G401 (cell line): Measurements from ENCODE around the gene FAM114A1. TPM values are rescaled to one million over a fixed set of nuclear protein-coding genes. Genes with fewer than 3 reads are reported as not detected.
A peak's percentile ranks its signal among the peaks of the same experiment; 100 is the strongest.

ENCODE experiments used
- DNase-seq: peaks from one replicate; pipeline ENCODE4 v3.0.0-alpha.2; 2015; ENCODE audit warnings: low spot score
- in situ Hi-C: cut with HindIII; loops from 2 replicates; pipeline ENCODE4 v1.10.0; 2016; ENCODE audit warnings: low sequenced_read_pairs, mixed read lengths
- total RNA-seq: library from RNA; depleted of rRNA; stranded (reverse); fragments of >200 nt; shearing (Covaris generic); gene quantifications from 2 replicates; pipeline ENCODE4 v1.2.3, GENCODE V29; 2014; rRNA removed

Gene FAM114A1
- 8.7 and 9.2 TPM in 2 replicates for total RNA-seq

DNA sequence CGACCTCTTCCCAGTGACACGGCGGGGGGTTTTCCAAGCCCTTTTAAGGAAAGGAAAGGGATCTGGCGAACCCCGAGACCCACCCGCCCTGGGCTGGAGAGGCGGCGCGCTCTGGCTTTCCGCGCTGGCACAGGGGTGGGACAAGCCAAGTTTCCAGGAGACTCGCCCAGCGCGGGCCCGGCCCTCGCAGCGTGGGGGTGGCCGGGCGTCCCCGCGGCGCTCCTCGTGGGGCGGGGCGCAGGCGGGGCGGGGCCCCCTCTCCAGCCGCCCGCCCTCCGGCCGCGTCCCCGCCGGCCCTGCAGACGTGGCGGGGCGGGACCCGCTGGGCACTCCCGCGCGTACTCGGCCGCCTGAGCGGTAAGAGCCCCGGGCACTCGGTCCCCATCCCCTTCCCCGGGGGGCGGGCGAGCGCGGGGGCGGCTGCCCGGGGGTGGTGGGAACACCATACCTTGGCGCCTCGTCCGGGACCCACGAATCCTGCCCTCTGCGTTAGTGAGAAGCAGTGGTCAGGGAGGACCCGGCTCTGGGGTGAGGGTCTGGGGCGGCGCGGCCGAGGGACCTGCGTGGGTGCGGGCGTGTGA, at the start of gene FAM114A1:
TSS of gene FAM114A1 (plus strand) at position 329 of the 581 bp plus-strand sequence. CDS start 10,273 bp downstream, outside the sequence.
- no peak for DNase-seq
- in situ Hi-C loops, result no loop called here

DNA sequence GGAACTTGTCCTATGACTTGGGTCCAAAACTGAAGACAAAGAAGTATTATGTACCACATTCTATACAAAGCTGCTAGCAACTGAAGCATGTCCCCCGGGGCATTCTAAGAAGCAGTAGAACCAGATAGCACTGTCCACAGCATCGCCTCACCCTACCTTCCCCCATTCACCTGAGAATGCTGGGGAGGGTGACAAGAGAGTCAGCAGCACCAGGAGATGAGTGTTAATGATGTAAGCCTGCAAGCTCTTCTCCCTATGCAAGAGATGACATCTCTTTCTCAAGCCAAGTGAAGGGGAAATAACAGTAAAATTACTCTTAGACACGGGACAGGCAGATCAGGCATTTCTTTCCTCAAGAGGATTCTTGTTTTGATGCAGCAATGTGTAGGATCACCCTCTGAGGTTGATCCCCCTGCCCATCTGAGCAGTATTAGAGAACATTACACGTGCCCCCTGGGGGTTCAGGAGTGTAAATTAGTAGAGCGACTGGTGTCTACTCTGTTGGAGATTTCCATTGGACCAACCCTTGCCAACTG, 49.1 kb upstream of the FAM114A1 start:
- no peak for DNase-seq
- in situ Hi-C loops, result no loop called here

DNA sequence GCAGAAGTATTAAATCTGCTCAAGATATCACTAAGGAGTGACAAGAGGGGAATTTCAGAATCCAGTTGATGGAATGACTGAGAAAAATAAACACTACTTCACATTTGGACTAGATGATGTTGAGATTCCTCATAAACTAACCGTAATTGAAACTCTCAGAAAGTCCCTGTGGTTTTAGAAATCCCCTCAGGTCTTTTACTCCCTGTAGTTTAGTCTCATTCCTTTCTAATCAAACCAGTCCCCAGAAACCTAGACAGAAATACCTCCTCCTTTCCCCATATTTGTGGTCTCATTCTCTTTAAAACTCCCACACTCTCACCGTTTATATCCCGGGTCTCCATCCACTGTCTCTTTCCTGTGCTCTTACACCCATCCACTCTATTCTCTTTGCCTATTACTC, 48.0 kb upstream of the FAM114A1 start:
- in situ Hi-C loops, result no loop called here
- no peak for DNase-seq

DNA sequence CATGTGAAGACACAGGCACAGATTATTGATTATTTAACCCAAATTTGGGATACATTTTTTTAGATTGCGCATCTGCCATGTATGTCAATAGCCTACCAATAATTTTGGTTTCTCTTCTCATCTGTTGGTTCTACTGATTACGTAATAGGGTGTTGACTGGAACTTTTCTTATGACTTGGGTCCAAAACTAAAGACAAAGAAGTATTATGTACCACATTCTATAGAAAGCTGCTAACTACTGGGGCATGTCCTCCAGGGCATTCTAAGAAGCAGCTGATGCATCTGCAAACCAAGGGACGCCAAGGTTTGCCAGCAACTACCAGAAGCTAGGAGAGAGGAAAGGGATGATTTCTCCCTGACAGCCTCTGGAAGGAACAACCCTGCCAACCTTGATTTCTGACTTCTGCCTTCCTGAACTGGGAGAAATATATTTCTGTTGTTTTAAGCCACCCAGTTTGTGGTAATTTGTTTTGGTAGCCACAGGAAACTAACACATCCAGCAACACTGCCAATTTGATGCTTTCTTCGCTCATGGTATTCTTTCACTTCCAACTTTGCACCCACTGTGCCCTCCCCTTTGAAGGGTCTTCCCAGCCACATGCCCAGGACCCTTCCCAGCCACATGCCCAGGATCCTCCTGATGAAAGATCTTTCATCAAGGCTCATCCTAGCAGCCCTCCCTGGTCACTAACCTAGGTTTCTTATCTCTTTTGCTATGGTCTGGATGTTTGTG, 47.1 kb upstream of the FAM114A1 start:
- DNase-seq, result no peak
- in situ Hi-C loops, result no loop called here

DNA sequence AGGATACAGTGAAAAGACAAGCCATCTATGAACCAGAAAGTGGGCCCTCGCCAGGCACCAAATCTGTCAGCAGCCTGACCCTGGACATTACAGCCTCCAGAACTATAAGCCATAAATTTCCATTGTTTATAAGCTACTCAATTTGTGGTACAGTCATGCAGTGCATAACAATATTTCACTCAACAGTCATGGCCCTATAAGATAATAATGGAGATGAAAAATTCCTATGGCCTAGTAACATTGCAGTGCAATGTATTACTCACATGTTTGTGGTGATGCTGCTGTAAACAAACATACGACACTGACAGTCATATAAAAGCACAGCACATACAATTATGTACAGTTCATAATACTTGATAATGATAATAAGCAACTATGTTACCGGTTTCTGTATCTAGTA, 45.9 kb upstream of the FAM114A1 start:
- DNase-seq, result no peak
- in situ Hi-C loops, result no loop called here

DNA sequence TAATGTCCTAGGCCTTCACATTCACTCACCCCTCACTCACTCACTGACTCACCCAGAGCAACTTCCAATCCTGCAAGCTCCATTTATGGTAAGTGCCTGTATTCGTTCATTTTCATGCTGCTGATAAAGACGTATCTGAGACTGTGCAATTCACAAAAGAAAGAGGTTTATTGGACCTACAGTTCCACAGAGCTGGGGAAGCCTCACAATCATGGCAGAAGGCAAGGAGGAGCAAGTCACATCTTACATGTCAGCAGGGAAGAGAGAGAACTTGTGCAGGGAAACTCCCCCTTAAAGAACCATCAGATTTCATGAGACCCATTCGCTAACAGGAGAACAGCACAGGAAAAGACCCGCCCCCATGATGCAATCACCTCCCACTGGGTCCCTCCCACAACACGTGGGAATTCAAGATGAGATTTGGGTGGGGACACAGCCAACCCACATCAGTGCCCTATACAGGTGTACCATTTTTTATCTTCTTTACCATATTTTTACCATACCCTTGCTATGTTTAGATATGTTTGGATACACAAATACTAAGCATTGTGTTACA, 44.8 kb upstream of the FAM114A1 start:
- in situ Hi-C loops, result no loop called here
- DNase-seq, result no peak

DNA sequence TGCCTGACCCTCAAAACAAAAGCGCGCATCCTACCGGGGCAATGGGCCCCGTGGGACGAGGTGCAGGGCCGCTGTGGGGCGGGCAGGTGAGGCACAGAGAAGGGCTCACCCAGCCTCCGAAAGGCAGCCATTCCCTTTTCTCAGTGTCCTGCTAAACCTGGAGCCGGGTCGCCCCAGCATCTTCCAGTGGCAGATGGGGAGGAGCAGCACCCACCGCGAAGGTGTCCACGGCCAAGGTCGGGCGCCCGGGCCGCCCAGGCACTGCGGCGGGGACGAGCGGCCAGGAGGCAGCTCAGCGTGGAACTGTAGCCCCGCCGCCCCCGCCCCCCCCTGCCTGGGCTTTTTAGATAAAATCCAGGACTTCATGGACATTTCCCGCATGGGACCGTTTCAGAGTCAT, 43.8 kb upstream of the FAM114A1 start:
- no peak for DNase-seq
- in situ Hi-C loops, result no loop called here

DNA sequence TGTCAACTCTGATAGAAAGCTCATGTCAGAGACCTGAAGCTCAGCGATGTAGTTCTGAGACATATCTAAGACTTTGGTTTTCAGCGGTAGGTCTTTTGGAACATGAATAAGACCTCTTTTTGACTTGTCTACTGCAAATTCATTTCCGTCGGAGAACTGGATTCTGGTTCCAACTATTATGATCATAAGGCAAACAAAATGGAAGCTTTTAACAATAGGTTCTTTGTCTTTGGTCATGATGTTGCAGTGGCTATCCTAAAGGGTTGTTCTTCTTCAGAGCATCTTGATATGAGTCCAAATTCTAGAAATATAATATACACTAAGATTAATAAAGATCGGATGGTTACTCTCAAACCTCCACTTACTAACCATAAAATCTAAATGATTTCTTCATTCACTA, 38.4 kb upstream of the FAM114A1 start:
- in situ Hi-C loops, result no loop called here
- DNase-seq, result no peak

DNA sequence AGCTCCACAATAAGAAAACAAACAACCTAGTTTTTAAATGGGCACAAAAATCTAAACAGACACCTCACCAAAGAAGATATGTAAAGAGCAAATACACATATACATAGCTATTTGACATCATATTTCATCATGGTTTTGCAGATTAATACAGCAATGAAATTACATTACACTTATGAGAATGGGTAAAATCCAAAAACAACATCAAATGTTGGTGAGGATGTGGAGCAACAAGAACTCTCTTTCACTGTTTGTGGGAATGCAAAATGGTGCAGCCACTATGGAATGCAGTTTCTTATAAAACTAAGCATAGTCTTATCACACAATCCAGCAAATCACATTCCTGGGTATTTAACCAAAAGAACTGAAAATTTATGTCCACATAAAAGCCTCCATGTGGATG, 36.0 kb upstream of the FAM114A1 start:
- in situ Hi-C loops, result no loop called here
- DNase-seq, result no peak

DNA sequence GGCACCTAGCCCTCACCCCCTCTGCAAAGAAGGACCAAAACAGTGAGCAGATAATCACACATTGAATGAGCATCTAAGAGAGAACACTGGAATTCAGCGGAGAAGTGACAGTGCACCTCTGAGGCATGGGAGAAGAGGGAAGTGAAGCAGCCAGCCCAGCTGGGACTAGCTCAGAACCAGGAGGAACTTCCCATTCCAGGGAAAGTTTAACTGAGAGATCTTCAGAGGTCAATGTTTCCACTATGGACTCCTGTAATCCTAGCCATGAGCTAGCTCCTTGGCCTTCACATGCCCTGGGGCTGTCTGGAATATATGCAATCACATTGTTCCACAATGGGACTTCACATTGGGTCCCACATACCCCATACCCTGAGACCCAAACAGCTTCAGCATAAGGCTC, 35.4 kb upstream of the FAM114A1 start:
- no peak for DNase-seq
- in situ Hi-C loops, result no loop called here

DNA sequence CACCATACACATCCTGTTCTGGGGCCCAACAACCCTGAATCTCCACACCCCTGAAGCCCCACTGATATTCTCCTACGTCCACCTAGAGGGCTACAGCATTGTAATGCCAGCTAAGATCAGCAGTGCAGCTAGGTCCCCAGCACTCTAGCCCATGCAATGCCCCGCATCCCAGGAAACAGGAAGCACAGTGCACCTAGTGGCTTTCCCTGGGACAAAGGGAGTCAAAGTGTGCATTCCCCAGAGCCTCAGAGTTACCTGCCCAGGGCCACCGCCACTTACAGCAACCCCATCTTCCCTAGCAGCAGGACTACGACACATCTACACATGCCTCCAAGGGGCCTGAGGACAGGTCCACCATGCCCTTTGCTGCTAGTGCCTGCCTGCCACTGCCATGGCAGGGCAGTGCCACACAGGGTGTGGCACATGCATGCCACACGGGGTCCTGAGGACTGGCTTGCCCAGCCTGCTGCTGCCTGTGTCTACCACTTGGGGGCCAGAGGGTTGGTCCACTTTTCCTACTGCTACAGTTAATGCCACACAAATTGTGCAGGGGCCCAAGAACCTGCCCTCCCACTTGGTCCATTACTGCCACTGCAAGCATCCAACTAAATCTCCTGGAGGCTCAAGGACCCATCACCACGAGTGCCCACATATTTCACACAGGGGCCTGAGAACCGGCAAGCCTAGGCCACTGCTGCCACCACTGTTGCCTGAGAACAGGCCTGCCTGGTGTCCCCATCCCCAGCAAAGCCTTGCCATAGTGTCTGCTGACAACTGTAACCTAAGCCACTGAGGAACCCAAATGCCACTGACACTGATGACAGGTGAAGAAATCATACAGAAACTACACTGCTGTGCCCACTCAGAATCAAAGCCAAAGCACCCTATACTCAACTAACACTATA, 34.7 kb upstream of the FAM114A1 start:
- in situ Hi-C loops, result no loop called here
- no peak for DNase-seq

DNA sequence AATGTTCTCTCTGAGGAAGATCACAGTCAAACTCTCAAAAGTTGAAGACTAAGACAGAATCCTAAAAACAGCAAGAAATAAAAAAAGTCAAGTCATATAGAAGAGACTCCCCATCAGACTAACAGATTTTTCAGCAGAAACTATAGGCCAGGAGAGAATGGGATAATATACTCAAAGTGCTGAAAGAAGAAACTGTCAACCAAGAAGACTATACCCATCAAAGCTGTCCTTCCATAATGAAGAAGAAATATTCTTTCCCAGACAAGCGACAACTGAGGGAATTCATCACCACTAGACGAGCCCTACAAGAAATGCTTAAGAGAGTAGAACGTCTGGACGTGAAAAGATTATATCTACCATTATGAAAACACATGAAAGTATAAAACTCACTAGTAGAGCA, 33.0 kb upstream of the FAM114A1 start:
- DNase-seq, result no peak
- in situ Hi-C loops, result no loop called here

DNA sequence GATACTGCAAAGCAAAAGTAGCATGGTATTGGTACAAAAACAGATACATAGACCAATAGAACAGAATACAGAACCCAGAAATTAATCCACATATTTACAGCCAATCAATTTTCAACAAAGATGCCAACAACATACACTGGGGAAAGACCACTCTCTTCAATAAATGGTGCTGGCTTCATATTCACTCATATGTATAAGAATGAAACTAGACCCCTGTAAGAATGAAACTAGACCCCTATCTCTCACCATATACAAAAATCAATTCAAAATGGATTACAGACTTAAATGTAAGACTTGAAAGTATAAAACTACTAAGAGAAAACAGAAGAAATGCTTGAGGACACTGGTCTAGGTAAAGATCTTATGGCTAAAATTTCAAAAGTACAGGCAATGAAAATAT, 30.3 kb upstream of the FAM114A1 start:
- no peak for DNase-seq
- in situ Hi-C loops, result no loop called here

DNA sequence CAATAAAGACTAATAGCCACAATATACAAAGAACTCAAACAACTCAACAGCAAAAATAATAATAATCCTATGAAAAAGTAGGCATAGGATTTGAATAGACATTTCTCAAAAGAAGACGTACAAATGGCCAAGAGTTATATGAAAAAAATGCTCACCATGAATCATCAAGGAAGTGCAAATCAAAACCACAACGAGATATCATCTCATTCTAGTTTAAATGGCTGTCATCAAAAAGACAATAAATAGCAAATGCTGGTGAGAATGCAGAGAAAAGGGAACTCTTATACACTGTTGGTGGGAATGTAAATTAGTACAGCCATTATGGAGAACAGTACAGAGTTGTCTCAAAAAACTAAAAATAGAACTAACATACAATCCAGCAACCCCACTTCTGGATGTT, 29.8 kb upstream of the FAM114A1 start:
- no peak for DNase-seq
- in situ Hi-C loops, result no loop called here

DNA sequence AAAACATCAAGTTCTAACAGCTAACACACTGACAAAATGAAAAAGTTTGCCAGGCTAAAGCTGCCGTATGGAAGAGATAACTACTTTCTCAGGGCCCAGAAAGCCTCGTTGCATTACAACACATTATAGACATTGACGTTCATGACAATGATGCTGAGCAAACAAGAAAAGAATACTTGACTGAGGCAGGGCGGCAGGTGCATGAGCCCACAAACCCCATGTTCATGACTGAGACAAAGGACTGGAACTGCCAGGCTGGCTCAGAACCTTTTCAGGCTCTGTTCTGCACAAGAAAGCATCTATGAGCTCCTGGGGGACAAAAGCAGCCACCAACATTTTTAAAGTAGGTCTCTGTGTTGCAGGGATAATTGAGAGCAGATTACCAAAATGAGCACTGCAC, 24.6 kb upstream of the FAM114A1 start:
- in situ Hi-C loops, result no loop called here
- no peak for DNase-seq

DNA sequence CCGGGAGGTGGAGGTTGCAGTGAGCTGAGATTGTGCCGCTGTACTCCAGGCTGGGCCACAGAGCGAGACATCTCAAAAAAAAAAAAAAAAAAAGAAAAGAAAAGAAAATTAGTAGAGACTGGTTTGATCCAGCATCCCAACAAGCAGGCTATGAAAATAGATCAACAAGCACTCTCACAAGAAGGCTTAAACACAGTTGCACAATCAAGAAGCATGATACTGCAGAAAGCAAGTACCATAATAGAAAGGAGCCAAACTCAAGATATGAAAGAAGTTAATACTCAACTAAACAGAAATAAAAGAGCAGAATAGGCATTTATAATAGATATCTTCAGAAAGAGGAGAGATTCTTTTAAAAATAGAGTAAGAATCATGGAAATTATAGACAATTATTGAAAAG, 21.6 kb upstream of the FAM114A1 start:
- in situ Hi-C loops, result no loop called here
- no peak for DNase-seq

DNA sequence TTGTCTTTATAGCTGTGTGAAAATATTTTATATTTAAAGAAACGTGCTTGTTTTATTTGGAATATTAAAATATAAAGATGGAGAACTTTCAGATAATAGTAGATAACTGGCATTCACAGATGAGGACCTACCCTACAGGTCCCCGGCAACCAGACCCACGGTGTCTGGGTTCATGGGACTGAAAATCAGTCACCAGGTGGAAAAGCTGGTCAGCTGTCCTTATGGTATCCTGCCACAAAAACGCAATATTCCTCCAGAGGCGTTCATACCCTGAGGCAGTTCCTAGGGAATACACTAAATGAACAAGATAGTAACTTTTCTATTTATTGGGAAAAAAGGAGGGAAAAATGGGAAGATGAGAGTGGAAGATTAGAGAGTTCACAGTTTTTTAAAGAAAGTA, 12.1 kb upstream of the FAM114A1 start:
- no peak for DNase-seq
- in situ Hi-C loops, result no loop called here

DNA sequence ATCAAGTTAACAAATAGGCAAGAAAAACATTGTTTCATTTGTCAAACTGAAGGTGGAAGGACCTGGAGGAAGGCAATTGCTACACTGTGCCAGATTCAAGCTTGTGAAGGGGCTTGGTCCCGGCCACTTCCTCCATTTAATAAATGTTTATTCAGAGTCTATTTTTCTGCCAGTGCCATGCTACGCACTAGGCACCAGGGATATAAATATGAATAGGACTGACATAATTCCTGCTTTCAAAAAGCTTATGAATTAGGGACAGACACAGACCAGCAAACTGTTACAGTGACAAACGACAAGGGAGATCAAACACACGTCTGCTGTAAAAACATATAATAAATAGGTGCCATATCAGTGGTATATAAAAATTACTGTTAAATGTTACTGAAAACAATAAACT, 11.6 kb upstream of the FAM114A1 start:
- in situ Hi-C loops, result no loop called here

DNA sequence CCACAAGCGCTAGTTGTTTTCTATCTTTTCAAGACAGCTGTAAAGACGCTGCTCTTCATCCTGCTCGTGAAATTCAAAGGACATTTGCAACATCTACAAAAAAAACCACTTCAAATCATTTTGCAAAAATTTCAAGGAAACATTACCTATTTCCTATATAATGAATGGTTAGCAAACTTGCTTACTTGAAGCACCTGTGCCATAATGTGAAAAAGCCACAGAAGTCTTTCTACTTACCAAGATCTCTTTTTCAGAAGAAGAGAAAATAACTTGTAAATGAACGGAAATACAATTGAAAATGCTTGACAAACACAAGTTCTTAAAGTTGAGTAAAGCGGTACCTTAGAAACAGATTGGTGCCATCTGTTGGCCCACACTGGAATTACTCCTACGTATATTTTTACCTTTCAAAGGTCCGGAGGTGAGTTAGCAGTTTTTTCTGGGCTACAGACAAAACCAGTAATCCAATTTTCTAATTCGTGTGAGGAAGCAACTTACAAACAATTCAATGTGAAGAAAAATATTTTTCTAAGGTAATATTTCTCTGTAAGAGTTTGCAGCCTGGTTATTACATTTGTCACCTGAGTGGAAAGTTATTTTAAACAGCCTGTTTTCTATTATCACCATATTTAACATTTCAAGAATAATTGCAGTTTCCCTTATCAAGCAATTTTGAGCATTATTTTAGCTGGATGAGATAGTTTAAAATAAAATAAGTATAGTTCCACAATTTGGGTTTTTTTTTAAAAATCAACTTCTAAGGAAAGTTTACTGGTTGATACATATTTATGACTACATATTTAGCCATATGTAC, 10.9 kb upstream of the FAM114A1 start, which contains the start of gene TLR6:
TSS of gene TLR6 (minus strand) at position 294 of the 814 bp plus-strand sequence. CDS start 27,344 bp downstream, outside the sequence.
- peak; percentile 48 for DNase-seq
- in situ Hi-C loops, result no loop called here

More for the DNA sequence above, 11.6 kb upstream of the FAM114A1 start:
- no peak for DNase-seq
